Activated naive CD4-positive, alpha-beta T cell treated with Interleukin-2 at 50 U/mL for 16 hours (primary cell): Measurements from ENCODE around the gene CUEDC2.

Experiments
- DNase-seq: peaks from one replicate; pipeline ENCODE4 v3.0.0-alpha.2; 2020

CUEDC2 gene

DNA sequence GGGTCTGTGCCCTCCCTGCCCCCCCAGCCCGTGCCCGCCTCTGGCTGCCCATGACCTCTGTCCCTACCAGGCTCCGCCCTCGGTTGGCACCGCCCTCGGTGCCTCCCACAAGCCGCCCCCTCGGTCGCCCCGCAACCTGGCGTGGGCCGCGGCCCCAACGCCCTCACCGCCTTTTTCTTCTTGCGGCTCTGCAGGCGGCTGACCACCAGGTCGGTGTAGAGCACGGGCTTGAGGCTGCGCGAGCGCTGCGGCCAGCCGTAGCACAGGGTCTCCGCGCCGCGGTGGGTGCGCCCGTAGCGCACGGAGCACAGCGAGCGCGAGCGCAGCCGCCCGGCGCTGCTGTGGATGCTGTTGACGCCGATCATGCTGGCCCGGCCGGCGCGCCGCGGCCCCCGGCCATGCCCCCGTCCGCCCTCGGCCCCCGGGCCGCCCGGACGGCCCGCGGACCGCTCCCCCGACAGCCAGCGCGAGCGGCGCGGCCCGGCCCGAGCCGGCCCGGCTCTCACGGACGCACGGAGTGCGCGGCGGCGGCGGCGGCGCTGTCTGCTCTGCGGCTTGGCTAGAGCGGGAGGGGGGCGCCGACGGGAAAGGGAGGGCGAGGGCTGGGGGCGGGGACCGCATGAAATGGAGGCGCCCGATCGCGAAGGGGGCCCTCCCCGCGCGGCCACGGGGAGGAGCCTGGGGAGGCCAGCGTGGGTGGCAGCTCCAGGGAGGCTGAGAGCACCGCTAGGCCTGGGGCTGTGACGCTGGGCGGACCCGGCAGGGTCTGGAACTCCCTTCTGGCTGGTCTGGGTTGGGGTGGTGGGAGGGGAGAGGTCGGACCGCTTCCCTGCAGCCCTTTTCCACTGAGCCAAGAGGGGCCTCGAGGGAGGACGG is 23.4 kb downstream of the CUEDC2 start:
- peak; percentile 81 for DNase-seq

DNA sequence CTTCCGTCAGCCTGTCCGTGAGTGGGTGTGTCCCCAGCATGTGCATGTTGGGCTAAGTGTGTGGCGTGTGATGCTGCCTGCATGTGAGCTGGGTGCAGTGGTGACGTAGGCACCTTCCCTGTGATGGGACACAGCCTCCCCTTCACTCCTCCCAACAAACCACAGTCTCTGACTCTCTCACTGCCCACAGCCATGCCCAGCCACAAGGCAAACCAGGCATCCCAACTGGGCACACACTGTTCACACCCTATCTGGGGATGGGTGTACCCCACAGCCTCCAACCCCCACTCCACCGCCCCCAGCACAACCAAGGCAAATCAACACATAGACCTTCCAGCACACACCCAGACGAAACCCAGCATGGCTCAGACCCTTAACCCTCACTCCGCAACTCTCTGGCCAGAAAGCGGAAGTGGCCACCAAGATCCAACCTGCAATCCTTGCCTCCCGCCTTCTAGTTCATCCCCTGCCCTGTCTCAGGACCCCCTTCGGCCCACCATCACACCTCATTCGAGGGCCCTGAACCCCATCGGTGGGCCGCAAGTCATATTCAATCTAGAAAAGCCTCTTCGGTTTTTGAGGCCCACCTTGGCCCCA is 24.1 kb downstream of the CUEDC2 start:
- DNase-seq = no peak

DNA sequence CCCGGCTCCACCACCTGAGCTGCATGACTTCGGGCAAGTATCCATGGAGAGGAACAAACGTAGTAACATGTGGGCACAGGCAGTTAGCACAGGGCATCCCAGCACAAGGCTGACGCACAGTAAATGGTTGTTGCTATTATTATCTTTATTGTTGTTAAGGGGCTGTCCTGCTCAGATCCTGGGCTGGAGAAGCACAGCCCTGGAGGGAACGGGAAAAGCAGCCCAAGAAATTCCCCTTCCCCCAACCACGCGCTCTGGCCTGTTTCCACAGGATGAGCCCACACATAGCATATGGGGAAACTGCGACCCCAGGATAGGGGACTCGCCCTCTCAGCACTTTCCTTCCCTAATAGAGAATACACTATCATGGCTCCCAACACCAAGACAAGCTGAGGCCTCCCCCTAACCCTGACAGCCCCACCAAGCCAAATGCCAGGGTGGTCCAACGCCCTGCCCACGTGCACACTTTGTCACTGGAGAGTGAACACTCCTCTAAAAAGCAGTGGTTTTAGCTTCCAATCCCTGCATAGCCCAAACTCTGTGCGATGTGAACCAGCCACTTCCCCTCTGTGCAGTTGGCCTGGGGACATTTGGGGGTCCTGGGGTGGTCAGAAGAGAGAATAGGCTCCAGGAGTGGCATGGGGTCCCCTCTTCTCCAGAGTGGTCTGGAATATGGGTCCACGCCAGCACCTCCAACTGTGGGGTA is 24.8 kb downstream of the CUEDC2 start:
- no peak for DNase-seq

DNA sequence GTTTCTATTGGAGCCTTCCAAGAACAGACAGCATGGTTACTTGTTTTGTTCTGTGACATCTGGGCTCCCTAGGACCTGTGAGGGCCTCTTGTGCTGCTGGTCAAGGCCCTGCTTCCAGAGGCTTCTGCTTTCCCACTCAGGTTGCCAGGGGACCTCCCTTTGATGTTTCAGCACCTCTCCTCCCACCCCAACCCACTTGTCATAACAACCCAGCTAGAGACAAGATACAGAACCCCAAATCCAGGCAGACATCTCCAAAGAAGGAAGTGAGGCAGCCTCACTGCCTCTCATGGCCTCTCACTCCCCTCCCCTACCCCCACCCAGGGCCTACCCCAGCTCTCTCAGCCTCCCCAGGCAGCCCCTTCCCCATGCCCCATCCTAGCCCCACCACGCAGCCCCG is 25.6 kb downstream of the CUEDC2 start:
- no peak for DNase-seq

DNA sequence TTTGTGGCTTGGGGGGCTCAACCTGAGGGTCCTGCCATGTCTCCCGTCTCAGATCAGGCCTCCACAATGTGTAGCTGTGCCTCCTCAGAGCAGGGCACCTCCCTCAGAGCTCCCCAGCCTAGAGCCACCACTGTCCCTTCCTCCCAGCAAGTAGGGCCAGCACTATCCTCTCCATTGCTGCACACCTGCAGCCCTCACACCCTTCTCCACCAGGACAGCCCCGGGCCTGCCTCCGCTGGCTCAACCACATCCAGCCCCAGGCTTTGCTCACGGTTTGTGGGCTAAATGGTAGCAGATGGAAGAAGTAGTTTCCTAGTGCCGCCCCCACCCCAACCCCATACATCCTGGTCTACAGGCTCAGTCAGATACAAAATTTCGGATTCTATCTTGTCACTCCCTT is 26.7 kb downstream of the CUEDC2 start:
- DNase-seq = no peak

DNA sequence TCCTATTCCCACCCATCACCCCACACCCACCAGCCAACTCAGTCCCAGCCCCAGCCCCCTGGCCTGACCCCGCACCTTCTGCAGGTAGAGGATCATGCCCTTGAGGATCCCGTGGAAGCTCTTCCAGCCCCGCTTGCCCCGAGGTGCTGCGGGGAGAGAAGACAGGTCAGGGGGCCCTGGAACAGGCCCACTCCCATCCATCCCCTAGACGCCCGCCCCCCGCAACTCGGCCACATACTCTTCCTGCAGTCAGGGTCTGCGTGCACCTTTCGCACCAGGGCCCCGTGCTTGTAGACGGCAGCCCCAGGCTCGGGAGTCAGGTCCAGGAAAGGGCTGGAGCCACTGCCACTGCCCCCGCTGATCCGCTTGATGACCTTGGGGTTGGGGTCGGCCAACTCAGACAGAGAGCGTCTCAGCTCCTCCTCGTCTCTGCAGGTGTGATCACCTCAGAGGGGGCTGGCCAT is 27.2 kb downstream of the CUEDC2 start:
- no peak for DNase-seq

DNA sequence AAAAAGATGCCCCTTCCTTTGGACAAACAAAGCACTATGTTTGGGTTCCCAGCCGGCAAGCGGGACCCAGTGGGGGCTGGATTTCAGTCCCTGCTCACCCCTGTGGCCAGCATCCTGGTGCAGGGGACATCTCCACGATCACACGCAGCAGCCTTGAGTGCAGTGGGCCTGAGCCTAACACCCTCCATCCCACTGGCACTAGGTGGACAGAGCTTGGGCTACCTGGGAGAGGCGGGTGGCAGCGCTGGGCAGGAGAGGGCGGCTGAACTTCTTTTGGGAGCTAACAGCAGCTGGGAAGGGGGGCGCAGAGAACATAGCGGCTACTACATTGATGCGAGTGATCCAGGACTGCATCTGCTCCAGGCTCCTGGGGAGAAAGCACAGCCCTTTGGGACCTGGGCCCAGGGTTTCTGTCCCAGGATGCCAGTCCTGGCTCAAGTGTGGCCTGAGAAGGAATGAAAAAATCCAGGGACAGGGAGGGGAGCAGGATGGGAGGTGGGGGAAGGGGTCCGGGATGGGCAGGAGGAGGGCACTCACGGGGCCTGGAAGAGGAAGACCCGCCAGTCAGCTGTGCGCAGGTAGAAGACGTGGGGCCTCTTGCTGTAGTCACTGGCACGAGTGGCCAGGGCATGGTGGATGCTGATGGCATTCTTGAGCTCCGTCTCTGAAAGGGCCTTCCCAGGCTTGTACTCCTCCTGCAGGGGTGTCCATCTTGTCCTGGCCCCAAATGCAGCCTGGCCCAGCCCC is 27.8 kb downstream of the CUEDC2 start:
- no peak for DNase-seq

DNA sequence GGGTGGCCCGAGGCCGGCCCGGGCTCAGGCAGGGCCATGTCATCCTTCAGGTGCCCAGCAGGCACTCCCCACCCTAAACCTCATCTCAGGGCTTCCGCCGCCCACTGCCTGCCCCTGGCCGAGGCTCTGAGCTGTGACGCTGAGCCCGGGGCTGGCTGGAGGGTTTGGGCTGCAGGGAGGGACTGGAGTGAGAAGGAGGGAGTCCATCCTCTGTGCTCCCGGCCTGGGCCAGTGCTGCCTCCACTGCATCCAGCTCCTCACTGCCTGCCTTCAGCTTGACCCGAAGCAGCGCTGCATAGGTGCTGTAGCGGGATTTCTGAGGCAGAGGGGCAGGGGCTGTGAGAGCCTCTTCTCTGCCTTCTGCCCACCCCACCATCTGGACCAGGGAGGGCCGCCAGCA is 29.3 kb downstream of the CUEDC2 start:
- DNase-seq = no peak

DNA sequence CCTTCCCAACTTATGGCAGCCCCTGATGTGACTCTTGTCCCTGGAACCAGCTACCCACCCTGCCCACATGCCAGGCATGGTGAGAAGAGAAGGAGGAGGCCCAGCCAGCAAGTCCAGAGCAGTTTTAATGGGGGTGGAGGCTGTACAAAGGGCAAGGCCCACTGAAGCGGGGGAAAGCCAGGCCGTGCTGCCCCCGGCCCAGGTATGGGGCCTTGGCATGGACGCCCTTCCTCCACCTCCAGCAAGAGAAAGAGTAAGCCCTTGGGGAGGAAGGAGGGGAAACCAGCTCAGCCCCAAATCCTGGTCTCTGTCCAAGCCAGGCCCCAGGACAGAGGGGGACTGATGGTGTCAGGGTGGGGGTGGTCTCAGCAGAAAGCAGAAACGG is 29.9 kb downstream of the CUEDC2 start:
- DNase-seq = no peak

DNA sequence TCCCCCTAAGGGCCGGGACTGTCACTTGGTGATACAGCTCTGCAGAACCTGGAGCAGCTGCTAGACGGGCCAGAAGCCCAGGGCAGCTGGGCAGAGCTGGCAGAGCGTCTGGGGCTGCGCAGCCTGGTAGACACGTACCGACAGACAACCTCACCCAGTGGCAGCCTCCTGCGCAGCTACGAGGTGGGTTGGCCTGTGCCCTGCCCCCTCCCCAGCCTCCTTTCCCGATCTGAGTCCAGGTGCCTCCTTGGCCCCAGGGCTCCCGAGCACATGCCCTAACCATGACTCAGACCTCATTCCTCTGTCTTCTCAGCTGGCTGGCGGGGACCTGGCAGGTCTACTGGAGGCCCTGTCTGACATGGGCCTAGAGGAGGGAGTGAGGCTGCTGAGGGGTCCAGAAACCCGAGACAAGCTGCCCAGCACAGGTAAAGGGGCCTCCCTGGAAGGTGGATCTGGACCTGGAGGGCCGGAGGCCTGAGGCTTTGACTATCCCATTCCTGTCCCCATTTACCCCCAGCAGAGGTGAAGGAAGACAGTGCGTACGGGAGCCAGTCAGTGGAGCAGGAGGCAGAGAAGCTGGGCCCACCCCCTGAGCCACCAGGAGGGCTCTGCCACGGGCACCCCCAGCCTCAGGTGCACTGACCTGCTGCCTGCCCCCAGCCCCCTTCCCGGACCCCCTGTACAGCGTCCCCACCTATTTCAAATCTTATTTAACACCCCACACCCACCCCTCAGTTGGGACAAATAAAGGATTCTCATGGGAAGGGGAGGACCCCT is 30.5 kb downstream of the CUEDC2 start:
- no peak for DNase-seq

DNA sequence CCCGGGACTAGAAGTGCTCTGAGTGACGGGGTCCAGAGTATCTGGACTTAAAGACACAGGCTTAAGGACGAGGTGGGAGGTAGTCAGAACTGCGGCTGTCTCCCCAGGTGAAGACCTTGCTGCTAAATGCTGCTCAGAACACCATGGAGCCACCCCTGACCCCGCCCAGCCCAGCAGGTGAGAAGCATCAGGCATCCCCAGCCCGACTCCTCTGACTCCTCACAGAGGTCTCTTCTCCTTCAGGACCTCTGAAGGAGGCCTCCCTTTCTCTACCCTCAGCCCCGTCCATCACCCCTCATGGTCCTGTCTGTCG is 31.1 kb downstream of the CUEDC2 start:
- DNase-seq = no peak

DNA sequence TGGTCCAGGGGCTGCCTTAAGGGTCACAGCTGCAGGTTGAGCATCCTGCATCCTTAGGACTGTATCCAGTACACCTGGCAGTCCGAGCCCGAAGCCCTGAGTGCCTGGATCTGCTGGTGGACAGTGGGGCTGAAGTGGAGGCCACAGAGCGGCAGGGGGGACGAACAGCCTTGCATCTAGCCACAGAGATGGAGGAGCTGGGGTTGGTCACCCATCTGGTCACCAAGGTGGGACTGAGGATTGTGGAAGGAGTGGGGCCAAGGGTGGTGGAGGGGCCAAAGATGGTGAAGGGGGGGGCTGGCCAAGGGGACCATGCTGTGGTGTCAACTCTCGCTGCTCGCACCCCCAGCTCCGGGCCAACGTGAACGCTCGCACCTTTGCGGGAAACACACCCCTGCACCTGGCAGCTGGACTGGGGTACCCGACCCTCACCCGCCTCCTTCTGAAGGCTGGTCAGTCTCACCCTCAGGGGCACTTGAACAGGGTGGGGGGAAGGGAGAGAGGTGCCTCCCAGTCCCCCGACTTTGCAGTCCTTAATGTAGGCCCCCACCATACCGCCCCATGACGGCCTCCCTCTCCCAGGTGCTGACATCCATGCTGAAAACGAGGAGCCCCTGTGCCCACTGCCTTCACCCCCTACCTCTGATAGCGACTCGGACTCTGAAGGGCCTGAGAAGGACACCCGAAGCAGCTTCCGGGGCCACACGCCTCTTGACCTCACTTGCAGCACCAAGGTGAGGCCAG is 31.6 kb downstream of the CUEDC2 start:
- DNase-seq = no peak

DNA sequence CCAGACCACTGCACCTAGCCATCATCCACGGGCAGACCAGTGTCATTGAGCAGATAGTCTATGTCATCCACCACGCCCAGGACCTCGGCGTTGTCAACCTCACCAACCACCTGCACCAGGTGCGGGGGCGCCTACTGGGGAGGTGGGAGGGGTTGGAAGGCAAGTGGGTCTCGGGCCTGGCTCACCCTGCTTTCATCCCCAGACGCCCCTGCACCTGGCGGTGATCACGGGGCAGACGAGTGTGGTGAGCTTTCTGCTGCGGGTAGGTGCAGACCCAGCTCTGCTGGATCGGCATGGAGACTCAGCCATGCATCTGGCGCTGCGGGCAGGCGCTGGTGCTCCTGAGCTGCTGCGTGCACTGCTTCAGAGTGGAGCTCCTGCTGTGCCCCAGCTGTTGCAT is 32.3 kb downstream of the CUEDC2 start:
- DNase-seq = no peak

DNA sequence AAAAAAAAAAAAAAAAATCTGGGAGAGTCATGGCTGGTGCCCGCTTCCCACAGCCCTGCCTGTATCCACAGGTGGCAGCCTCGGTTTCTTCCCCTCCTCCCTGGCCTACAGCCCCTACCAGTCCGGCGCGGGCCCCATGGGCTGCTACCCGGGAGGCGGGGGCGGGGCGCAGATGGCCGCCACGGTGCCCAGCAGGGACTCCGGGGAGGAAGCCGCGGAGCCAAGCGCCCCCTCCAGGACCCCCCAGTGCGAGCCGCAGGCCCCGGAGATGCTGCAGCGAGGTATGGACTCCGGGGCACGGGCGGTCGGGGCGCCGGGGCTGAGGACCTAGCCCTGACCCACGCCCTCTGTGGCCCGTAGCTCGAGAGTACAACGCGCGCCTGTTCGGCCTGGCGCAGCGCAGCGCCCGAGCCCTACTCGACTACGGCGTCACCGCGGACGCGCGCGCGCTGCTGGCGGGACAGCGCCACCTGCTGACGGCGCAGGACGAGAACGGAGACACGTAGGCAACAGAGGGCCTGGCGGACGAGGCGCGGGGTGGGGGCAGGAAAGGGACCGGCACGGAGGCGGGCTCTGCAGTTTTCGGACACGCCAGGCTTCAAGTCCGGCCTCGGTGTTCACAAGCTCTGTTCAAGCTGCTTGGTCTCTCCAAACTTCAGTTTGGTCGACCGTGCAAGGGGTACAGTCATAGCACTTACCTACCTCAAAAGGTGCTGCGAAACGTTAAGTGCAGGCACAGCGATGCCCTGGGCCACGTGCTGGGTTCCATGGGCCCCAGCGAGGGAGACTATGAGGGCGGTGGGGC is 33.0 kb downstream of the CUEDC2 start:
- peak; percentile 88 for DNase-seq

DNA sequence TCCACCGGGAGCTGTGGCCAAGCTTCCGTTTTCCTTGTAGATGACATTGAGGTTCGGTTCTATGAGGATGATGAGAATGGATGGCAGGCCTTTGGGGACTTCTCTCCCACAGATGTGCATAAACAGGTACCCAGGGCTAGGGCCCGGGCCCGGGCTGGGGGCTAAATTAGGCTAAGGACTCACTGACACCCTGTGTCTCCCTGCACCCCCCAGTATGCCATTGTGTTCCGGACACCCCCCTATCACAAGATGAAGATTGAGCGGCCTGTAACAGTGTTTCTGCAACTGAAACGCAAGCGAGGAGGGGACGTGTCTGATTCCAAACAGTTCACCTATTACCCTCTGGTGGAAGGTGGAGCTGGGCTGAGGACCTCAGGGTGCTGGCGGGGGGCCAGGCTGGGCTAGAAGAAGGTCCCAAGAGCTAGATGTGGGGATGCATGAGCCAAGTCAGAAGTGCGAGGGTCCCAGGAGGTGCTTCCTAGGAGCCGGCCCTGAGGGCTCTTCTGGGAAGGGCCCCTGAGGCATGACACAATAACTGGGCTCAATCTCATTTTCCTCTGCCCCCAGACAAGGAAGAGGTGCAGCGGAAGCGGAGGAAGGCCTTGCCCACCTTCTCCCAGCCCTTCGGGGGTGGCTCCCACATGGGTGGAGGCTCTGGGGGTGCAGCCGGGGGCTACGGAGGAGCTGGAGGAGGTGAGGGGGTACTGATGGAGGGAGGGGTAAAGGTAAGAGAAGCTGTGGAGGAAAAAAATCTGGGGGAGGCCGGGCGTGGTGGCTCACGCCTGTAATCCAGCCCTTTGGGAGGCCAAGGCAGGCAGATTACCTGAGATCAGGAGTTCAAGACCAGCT is 34.0 kb downstream of the CUEDC2 start:
- no peak for DNase-seq

DNA sequence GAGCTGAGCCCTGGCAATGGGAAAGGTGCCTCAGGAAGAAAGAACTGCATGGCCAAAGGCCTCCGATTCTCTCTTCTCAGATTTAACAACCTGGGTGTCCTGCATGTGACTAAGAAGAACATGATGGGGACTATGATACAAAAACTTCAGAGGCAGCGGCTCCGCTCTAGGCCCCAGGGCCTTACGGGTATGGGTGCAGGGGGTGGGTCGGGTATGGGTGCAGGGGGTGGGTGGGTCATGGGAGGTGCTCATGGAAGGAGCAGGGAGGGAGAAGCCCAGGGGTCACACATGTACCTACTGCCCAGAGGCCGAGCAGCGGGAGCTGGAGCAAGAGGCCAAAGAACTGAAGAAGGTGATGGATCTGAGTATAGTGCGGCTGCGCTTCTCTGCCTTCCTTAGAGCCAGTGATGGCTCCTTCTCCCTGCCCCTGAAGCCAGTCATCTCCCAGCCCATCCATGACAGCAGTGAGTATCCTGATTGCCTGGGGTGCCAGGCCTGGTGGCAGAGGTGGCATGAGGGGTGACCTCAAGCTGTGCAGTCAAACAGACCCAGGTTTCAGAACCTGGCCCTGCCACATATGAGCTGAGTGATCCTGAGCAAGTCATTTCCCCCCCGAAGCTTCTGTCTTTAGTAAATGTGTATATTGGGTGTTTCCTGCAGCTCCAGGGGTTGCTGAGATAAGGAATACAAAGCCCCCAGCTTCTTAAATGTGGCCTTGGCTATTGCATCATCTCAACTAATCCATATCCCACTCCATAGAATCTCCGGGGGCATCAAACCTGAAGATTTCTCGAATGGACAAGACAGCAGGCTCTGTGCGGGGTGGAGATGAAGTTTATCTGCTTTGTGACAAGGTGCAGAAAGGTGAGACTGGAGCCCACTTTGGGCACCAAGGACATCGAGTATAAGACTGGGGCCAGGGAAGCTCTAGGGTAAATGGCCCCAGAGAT is 34.9 kb downstream of the CUEDC2 start:
- DNase-seq = no peak

DNA sequence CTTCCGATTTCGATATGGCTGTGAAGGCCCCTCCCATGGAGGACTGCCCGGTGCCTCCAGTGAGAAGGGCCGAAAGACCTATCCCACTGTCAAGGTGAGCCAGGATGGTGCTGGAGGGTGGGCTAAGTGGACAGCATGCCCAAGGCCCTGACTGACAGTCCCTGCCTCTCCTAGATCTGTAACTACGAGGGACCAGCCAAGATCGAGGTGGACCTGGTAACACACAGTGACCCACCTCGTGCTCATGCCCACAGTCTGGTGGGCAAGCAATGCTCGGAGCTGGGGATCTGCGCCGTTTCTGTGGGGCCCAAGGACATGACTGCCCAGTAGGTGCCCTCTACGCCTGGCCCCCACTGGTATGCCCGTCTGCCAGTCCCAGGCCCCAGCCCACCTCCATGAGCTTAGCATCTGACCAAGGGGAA is 35.6 kb downstream of the CUEDC2 start:
- no peak for DNase-seq

DNA sequence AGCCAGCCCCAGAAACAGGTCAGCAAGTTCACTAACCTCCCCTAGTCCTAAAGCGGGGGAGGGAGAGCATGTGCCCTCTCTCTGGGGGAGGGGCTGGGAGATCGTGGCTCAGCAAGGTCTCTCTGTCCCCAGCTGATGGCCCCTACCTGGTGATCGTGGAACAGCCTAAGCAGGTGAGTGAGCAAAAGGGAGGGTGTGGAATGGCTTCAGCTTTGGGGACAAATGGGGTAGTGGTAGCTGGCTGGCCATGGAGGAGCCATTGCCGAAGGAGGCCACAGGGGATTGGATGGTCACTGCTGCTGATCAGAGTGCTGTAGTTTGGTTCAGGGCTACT is 36.1 kb downstream of the CUEDC2 start:
- no peak for DNase-seq
